OCI-LY3 (cell line): ENCODE data around the gene ARL3.

Experiments
- H2AFZ ChIP-seq: fragments of 200-600, 300-600 bp; shearing (Covaris generic); 2 replicates; pipeline ENCODE4 v1.6.0; 2014; ENCODE audit warnings: antibody characterized with exemption, low read depth, low read length
- H3K27ac ChIP-seq: fragments of 200-600, 300-600 bp; sonication (generic); 2 replicates; pipeline ENCODE4 v1.5.1; 2014; ENCODE audit warnings: mild to moderate bottlenecking, low read length, moderate library complexity, mixed read lengths
- H3K27me3 ChIP-seq: fragments of 200-600, 300-600 bp; sonication (generic); 2 replicates; pipeline ENCODE4 v1.6.1; 2014; ENCODE audit warnings: low read depth, low read length, mixed read lengths
- H3K36me3 ChIP-seq: fragments of 200-600, 300-600 bp; sonication (generic); replicated peaks from 2 replicates; pipeline ENCODE3; 2014; ENCODE audit warnings: low read depth, low read length, mixed read lengths
- H3K4me1 ChIP-seq: fragments of 300-600, 200-600 bp; sonication (generic); 2 replicates; pipeline ENCODE4 v1.6.1; 2014; ENCODE audit warnings: low read length, mixed read lengths
- H3K4me2 ChIP-seq: fragments of 200-600, 300-600 bp; sonication (generic); 2 replicates; pipeline ENCODE4 v1.6.1; 2014; ENCODE audit warnings: low read length, mixed read lengths
- H3K4me3 ChIP-seq: fragments of 300-600, 200-600 bp; sonication (generic); 2 replicates; pipeline ENCODE4 v1.5.1; 2014; ENCODE audit warnings: antibody characterized with exemption, mild to moderate bottlenecking, low read length, moderate library complexity
- H3K79me2 ChIP-seq: fragments of 300-600, 200-600 bp; shearing (Covaris generic); 2 replicates; pipeline ENCODE4 v1.6.1; 2014; ENCODE audit warnings: mild to moderate bottlenecking, low read length, mixed read lengths
- H3K9ac ChIP-seq: fragments of 300-600, 200-600 bp; shearing (Covaris generic); 2 replicates; pipeline ENCODE4 v1.6.0; 2014; ENCODE audit warnings: mild to moderate bottlenecking, low read length, moderate library complexity
- H3K9me3 ChIP-seq: fragments of 200-600, 300-600 bp; shearing (Covaris generic); 2 replicates; pipeline ENCODE4 v1.6.1; 2014; ENCODE audit warnings: low read length, mixed read lengths; ENCODE audit not compliant: insufficient read depth
- H4K20me1 ChIP-seq: fragments of 200-600, 300-600 bp; sonication (generic); 2 replicates; pipeline ENCODE4 v1.6.1; 2016; ENCODE audit warnings: low read length, mixed read lengths; ENCODE audit not compliant: insufficient read depth
- EZH2phosphoT487 ChIP-seq: fragments of 200-600 bp; shearing (Covaris generic); IDR thresholded peaks from 2 replicates; pipeline ENCODE4 v1.6.1; 2018; ENCODE audit warnings: antibody characterized with exemption, mixed run types, low read depth
- TF ChIP-seq, protein P1 (sequence below): fragments of 200-600, 300-600 bp; sonication (generic); IDR thresholded peaks from 2 replicates; pipeline ENCODE4 v1.5.1; 2014; ENCODE audit warnings: antibody characterized with exemption, low read length, low read depth

Gene ARL3

GRCh38 chr10:102681696-102682095 lies 32.5 kb downstream of the ARL3 start:
- Histone ChIP-seq H2AFZ (no peak overlapping the region), H3K36me3 (peaks cover 11% of the 10 kb centered on the region), H3K27ac (no peak overlapping the region), H3K9ac (no peak overlapping the region), H3K9me3 (no peaks in the 10 kb centered on the region), H3K27me3 (no peaks in the 10 kb centered on the region), H3K4me1 (no peaks in the 10 kb centered on the region), H3K4me3 (no peak overlapping the region), H3K79me2 (no peaks in the 10 kb centered on the region), H3K4me2 (no peak overlapping the region), H4K20me1 (no peaks in the 10 kb centered on the region)
- no peak for TF ChIP-seq EZH2phosphoT487
- TF ChIP-seq, protein P1, sequence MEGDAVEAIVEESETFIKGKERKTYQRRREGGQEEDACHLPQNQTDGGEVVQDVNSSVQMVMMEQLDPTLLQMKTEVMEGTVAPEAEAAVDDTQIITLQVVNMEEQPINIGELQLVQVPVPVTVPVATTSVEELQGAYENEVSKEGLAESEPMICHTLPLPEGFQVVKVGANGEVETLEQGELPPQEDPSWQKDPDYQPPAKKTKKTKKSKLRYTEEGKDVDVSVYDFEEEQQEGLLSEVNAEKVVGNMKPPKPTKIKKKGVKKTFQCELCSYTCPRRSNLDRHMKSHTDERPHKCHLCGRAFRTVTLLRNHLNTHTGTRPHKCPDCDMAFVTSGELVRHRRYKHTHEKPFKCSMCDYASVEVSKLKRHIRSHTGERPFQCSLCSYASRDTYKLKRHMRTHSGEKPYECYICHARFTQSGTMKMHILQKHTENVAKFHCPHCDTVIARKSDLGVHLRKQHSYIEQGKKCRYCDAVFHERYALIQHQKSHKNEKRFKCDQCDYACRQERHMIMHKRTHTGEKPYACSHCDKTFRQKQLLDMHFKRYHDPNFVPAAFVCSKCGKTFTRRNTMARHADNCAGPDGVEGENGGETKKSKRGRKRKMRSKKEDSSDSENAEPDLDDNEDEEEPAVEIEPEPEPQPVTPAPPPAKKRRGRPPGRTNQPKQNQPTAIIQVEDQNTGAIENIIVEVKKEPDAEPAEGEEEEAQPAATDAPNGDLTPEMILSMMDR = no peak

- H3K9me3 ChIP-seq = no peaks in the 10 kb centered on the region
- no peak for TF ChIP-seq EZH2phosphoT487
- TF ChIP-seq, protein P1 = no peak
- peaks cover 4% of the 10 kb centered on the region for H3K36me3 ChIP-seq
- no peak overlapping the region for H2AFZ ChIP-seq
- H3K4me2 ChIP-seq = no peak overlapping the region
- H3K27ac ChIP-seq = no peak overlapping the region
- no peaks in the 10 kb centered on the region for H3K27me3 ChIP-seq
- H3K79me2 ChIP-seq = no peaks in the 10 kb centered on the region
- peaks cover 9% of the 10 kb centered on the region for H3K4me1 ChIP-seq
- no peaks in the 10 kb centered on the region for H4K20me1 ChIP-seq
- no peak overlapping the region for H3K9ac ChIP-seq
- H3K4me3 ChIP-seq = no peak overlapping the region
Observed at GRCh38 chr10:102679596-102679995, 34.6 kb downstream of the ARL3 start.

DNA sequence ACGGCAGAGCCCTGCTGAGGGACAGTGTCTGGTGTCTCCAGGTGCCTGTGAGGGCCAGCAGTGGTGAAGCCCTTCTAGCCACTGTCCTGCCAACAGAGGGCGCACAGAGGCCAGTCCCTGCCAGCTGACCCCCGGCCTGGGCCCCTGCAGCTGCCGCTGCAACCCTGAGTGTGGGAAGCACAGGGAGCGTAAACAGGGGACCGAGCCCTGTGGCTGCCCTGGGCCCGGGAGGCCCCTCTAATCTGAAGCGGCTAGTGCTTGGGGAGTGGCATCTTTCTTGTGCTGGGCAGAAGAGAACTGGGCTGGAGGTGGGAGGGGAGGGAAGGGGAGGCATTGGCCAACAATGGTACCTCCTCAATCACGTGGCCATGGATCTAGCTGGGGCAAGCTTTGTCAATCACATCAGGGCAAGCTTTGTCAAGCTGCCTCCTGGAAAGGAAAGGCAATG lies 35.3 kb downstream of the ARL3 start:
- no peak for TF ChIP-seq EZH2phosphoT487
- TF ChIP-seq, protein P1 = peak; percentile 59
- Histone ChIP-seq H3K27me3 (no peaks in the 10 kb centered on the region), H3K4me3 (no peak overlapping the region), H3K4me1 (peaks cover 9% of the 10 kb centered on the region), H3K79me2 (no peaks in the 10 kb centered on the region), H3K27ac (no peak overlapping the region), H3K9ac (no peak overlapping the region), H3K9me3 (no peaks in the 10 kb centered on the region), H4K20me1 (no peaks in the 10 kb centered on the region), H3K4me2 (peak overlapping the region; percentile 24; the same call in 1 of the 2 replicates), H2AFZ (no peak overlapping the region), H3K36me3 (peaks cover 4% of the 10 kb centered on the region)

GRCh38 chr10:102678068-102678400 lies 36.2 kb downstream of the ARL3 start:
- no peaks in the 10 kb centered on the region for H4K20me1 ChIP-seq
- no peak overlapping the region for H3K27ac ChIP-seq
- no peak overlapping the region for H3K4me3 ChIP-seq
- no peak overlapping the region for H3K4me2 ChIP-seq
- H3K79me2 ChIP-seq = no peaks in the 10 kb centered on the region
- H3K4me1 ChIP-seq = peaks cover 9% of the 10 kb centered on the region
- H3K9me3 ChIP-seq = no peaks in the 10 kb centered on the region
- H3K36me3 ChIP-seq = peaks cover 4% of the 10 kb centered on the region
- no peaks in the 10 kb centered on the region for H3K27me3 ChIP-seq
- no peak overlapping the region for H3K9ac ChIP-seq
- no peak overlapping the region for H2AFZ ChIP-seq
- TF ChIP-seq EZH2phosphoT487 = no peak
